Measurements from ENCODE around the gene CHST11.

The CHST11 gene

GRCh38 chr12:104809706-104810385 lies 353.1 kb downstream of the CHST11 start:
- no peak for DNase-seq (ENCODE audit: low spot score)
